Measurements from ENCODE around the gene SLC29A3.

Gene SLC29A3

GRCh38 chr10:71307469-71308085 is 11.5 kb upstream of the SLC29A3 start:
- no peak for TF ChIP-seq POLR2AphosphoS5 (IDR thresholded peaks at IDR 0.05; ENCODE audit: low read depth, low read length)
- TF ChIP-seq SIN3A (IDR thresholded peaks at IDR 0.05; ENCODE audit: borderline replicate concordance, insufficient read depth, low read length): no peak
- TF ChIP-seq REST (IDR thresholded peaks at IDR 0.05; ENCODE audit: insufficient read depth in 1 of 2, low read depth in 2 of 2, low read length in 2 of 2): no peak
- TF ChIP-seq FOXP2 (optimal IDR thresholded peaks at IDR 0.05; ENCODE audit: borderline replicate concordance, extremely low read depth, extremely low read length, insufficient read depth): no peak
- no peak for TF ChIP-seq TAF1 (IDR thresholded peaks at IDR 0.05; ENCODE audit: borderline replicate concordance, insufficient read depth, low read length)

GRCh38 chr10:71308244-71308643 is 10.8 kb upstream of the SLC29A3 start:
- no peak for TF ChIP-seq SIN3A (IDR thresholded peaks at IDR 0.05; ENCODE audit: borderline replicate concordance, insufficient read depth, low read length)
- TF ChIP-seq REST (IDR thresholded peaks at IDR 0.05; ENCODE audit: insufficient read depth in 1 of 2, low read depth in 2 of 2, low read length in 2 of 2): no peak
- TF ChIP-seq POLR2AphosphoS5 (IDR thresholded peaks at IDR 0.05; ENCODE audit: low read depth, low read length): no peak
- no peak for TF ChIP-seq TAF1 (IDR thresholded peaks at IDR 0.05; ENCODE audit: borderline replicate concordance, insufficient read depth, low read length)
- TF ChIP-seq FOXP2 (optimal IDR thresholded peaks at IDR 0.05; ENCODE audit: borderline replicate concordance, extremely low read depth, extremely low read length, insufficient read depth): no peak

- no peak for TF ChIP-seq TAF1 (IDR thresholded peaks at IDR 0.05; ENCODE audit: borderline replicate concordance, insufficient read depth, low read length)
- no peak for TF ChIP-seq FOXP2 (optimal IDR thresholded peaks at IDR 0.05; ENCODE audit: borderline replicate concordance, extremely low read depth, extremely low read length, insufficient read depth)
- no peak for TF ChIP-seq REST (IDR thresholded peaks at IDR 0.05; ENCODE audit: insufficient read depth in 1 of 2, low read depth in 2 of 2, low read length in 2 of 2)
- no peak for TF ChIP-seq SIN3A (IDR thresholded peaks at IDR 0.05; ENCODE audit: borderline replicate concordance, insufficient read depth, low read length)
- no peak for TF ChIP-seq POLR2AphosphoS5 (IDR thresholded peaks at IDR 0.05; ENCODE audit: low read depth, low read length)
Observed at GRCh38 chr10:71308985-71309384, 10.1 kb upstream of the SLC29A3 start.

GRCh38 chr10:71309919-71310318 is 9.1 kb upstream of the SLC29A3 start:
- TF ChIP-seq POLR2AphosphoS5 (IDR thresholded peaks at IDR 0.05; ENCODE audit: low read depth, low read length): no peak
- TF ChIP-seq REST (IDR thresholded peaks at IDR 0.05; ENCODE audit: insufficient read depth in 1 of 2, low read depth in 2 of 2, low read length in 2 of 2): no peak
- no peak for TF ChIP-seq FOXP2 (optimal IDR thresholded peaks at IDR 0.05; ENCODE audit: borderline replicate concordance, extremely low read depth, extremely low read length, insufficient read depth)
- no peak for TF ChIP-seq TAF1 (IDR thresholded peaks at IDR 0.05; ENCODE audit: borderline replicate concordance, insufficient read depth, low read length)
- no peak for TF ChIP-seq SIN3A (IDR thresholded peaks at IDR 0.05; ENCODE audit: borderline replicate concordance, insufficient read depth, low read length)

Measured in PFSK-1 (cell line).